HG03196 (cell line): Measurements from ENCODE around the gene SLC22A3.
"Not testable (repeated sequence)": the region's sequence is repeated elsewhere in the genome, so short reads cannot be mapped to it uniquely, and the experiment has no call there.

Experiments used
- ATAC-seq: cut with Tn5 transposase; IDR thresholded peaks from one replicate; pipeline ENCODE4 v1.9.1; 2021; ENCODE audit not compliant: unreplicated experiment

SLC22A3 gene

DNA sequence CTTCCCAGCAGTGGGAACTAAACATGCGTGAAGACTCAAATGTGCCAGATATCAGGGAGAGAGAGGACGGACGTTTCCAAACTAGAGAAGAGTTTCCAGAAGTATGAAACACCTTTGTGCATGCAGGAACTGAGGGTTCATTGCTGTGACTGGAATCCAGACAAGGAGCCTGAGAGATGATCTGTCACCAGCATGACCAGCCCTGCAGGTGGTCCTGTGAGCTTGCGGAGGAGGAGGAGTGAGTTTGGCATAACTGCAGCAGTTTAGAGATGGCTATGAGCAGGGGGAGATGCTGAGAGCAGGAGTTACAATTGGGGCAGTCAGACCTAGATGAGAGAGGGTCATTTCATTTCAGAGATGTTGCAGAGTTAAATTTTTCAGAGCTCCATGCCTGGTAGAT is 89.6 kb downstream of the SLC22A3 start:
- no peak for ATAC-seq

DNA sequence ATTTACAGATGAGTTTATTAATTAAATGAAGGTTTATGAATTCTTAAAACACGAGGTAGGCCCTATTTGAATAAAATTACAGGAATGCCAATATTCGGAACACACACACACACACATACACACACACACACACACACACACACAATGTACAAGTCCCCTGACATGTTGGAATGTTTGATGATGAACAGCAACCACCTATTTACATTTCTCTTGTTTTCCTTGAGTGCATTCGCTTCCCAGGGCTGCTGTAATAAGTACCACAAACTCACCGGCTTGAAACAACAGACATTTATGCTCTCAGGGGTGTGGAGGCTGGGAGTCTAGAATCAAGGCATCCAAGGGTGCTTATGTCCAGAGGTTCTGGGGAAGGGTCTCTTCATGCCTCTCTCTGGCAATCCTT is 90.3 kb downstream of the SLC22A3 start:
- no peak for ATAC-seq

DNA sequence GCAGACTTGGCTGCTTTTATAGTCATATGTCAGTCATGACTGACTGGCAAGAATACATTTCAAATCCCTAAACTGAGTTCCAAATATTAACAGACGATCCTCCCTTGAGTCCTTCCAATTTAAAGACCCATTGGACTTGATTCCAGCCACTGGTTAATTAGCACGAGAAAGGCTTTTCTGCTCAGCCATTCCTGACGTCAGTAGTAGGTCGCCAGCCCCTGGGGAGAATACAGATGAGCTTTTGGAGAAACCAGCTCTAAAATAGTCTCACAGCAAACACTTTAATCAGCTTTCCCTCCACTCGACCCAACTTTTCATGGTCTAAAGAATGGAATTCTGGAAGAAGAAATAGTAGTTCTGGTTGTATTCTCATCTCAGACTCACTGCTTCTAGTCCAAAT is 91.6 kb downstream of the SLC22A3 start:
- no peak for ATAC-seq

DNA sequence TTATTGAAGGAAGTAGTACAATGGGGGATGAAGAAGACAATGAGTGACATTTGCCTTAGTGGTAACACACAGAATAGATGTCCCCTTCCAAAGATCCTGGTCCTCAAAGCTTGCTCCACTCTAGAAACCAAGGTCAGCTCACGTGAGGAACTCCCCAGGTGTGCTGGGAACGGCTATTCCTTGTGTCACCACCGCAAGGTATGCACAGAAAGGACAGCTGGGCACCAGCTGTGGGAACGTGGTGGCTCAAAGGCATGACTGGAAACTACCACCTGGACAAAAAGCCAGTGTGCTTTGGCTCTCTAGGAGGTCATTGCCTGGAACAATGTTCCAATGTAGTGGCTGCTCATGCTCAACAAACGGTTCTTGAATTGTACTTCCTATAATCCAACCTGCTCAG is 94.0 kb downstream of the SLC22A3 start:
- ATAC-seq: no peak

DNA sequence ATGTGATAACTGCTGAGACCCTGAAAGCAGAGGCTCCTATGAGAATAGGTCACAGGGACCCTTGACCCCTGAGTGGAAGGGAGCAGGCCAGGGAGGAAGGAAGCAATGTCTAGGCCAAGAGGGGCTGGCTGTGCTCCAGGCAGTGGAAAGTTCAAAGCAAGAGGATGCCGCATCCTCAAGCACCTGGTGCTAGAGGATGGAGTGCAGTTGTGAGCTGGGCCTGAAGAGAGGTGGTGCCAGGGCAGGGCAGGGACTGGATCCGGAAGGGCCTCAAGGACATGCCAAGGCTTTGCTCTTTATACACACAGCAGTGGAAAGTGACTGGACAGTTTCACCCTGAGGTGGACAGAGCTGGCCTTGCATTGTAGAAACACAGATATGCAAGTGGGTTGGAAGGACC is 97.0 kb downstream of the SLC22A3 start:
- no peak for ATAC-seq

DNA sequence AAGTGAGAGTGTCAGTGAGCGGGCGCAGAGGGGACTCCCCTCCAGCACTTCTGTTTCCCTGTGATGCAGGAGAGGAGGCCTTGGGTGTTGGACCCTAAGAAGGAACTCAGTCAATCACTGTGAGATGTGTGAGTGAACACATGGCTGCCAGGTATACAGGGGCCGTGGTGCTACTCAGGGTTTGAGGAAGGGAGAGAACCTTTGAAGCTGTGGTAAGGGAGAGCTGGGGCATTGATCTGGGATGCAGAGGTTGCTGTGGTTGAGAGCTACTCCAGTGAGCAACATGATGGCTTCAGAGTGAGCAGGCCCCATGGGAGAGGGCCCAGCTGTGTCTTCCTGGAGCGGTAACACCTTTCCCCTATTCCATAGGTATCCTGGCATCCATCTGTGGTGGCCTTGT is 99.2 kb downstream of the SLC22A3 start:
- ATAC-seq: no peak

DNA sequence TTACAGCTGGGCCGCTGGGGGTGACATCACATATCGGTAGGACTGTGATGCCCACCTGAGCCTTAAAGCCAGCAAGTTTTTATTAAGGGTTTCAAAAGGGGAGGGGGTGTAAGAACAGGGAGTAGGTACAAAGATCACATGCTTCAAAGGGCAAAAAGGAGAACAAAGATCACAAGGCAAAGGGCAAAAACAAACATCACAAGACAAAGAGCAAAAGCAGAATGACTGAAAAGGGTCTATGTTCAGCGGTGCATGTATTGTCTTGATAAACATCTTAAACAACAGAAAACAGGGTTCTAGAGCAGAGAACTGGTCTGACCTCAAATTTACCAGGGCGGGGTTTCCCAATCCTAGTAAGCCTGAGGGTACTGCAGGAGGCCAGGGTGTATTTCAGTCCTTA is 101.6 kb downstream of the SLC22A3 start:
- ATAC-seq: not testable (repeated sequence)

DNA sequence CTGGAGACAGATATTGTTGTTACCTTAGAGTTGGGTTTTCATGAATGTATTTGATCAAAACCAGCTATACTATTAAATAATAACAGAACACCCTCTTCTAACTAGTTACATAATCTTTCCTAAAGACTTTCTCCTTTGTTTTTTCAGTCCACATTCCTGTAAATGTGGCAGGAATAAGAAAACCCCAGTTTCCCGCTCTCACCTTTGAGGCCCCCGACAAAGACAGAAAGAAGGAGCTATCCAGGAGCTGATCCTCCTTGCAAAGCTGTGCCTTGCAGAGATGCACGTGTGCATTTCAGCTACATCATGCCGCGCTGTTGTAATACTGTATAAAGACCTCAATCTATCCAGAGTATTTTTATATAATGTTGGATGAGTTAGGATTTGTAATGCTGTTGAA is 102.7 kb downstream of the SLC22A3 start:
- ATAC-seq: no peak

DNA sequence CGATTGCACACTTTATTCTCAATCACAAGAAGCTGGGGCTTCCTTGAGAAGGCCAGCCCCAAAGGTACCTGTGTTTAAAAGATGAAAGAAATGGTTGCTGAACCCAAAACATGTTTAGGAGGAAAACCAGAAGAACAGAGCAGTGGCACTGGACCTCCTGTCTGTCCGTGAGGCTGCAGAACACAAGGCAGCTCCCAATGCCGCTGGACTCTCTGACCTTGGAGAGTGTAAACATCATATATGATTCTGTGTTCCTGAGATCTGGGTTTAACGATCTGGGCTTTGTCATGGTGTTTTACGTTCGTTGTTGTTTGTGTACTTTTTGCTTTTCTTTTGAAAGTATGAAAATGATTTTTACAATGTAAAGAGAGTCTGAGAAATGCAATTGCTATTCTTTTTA is 106.1 kb downstream of the SLC22A3 start:
- no peak for ATAC-seq

DNA sequence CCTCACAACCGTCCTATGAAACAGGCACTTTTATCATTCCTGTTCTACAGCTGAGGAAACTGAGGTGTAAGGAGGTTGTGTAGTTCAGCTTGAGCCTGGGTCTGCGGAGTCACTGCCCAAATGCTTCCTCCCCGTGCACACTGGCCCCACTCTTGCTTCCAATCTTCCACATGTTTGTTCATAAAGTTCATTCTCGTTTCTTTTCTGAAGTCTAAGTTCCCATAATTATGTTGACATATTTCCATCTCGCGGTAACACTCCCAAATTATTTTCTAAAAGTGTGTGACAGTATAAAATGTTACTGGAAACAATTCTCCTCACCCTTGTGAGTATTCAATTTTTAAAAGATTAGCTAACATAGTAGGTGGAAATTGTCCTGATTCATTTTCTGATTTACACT is 106.9 kb downstream of the SLC22A3 start:
- no peak for ATAC-seq

DNA sequence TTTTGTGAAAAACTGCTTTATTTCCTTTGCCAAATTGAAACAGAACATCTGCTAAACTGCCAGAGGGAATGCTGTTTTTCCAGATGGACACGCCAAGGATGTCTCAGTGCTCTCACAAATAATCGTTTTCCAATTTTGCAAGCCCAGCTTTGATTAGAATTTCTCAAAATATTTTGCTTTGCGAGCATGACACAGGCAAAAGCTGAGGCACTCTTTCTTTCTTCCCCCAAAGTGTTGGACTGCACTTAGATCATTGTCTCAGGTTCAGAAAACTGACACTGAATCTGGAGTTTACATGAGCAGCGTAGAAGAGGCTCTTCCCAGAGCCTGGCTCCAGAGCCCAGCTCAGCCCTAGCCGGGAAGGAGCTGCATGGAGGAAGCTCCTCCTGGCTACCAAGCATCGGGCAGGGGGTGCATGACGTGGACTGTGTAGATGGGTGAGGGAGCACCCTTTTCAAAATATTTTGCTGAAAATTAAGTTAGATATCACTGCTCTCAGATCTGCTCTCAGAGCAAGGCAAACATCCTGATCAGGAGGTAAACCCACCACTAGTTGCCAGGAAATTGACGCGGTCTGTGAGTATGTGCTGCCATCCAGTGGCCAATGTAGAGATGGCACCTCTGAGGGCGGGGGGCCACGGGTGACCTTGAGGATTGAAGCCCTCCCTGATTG is 107.5 kb downstream of the SLC22A3 start:
- peak; percentile 67 for ATAC-seq

DNA sequence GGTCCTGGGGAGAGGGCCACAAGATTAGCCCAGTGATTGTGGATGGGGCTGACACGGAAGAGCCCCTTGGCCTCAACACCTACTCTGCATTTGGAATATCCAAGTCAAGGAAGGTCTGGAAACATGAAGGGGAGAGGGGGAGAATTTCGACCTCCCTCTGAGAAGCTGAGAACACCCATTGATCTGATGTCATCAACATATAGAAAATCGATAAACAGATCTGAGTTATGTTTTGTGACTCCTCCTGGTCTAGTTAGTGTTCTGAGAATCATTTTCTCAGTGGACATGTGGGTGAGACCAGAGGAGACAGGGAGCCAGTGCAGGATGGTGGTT is 108.0 kb downstream of the SLC22A3 start:
- ATAC-seq: no peak

DNA sequence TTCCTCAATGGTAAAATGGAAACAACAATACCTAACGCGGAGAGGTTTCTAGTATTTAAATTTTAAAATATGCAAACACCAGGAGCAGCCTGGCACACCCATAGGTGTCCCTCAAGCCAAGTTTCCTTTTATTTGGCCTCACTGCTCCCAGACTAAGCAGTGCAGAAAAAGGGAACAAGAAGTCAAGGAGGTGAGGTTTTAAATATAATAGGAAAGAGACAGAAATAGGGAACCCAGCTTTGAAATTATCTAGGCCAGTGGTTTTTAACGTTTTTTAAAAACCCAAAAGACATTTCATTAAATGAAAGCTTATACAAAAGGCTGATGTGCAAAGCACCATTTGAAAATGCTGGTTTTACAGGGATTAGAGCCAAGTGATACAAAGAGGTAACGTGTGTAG is 109.6 kb downstream of the SLC22A3 start:
- ATAC-seq: no peak

DNA sequence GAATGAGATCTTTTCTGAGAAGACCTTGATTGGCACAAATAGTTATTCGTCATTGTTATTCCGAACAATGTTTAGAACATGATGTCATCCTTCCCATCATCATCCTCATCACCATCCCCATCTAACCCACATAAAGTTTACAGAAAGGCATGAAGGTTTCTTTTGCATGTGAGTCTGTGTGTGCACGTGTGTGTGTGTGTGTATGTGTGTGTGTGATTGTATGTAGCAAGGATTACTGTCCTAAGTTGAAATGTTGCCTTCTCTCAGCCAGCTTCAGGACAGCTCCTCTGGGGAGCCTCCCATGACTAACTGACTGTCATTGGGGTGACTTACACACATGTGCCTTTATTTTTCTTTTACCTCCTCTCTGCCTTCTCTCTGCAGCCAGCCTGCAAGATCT is 113.5 kb downstream of the SLC22A3 start:
- no peak for ATAC-seq

DNA sequence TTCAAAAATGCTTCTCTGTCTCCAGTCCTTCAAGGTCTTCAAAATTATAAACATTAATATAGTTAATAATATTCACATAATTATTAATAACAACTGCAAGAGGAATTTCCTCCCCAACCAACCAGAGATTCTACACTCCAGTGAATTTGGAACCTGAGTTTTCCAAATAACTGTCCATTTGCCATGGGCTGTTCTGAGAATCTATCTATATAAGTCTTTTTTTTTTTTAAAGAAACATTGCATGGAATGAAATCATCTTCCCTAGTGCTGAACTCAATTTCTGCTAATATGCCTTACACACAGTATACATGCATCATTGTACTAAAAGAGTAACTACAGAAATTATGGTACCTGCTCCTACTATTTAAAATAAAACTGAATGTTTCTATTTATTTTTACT is 113.9 kb downstream of the SLC22A3 start:
- ATAC-seq: peak; percentile 11

DNA sequence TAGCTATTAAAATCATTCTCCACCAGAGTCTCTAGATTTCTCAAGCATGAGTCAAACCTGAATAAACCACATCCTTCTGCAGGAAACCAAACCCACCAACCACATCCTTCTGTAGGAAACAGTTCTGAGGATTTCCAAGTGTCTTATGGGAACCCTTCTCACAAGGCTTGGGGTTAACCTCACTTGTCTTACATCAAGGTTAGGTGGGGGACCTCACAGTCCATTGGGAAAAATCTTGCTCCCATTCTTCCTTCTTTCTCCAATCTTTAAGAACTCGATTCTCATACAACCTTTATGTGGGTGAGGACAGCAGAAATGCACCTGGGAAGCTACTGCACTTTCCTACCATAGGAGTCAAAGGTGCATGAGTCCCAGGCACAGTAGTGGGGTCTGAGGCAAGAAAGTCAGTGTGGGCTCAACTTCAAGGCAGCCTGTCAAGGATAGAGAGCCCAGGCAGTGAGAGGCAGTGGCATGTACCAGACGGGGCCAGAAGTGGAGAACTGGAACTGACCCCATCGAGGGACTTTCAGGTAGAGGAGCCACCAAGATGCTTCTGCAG is 114.5 kb downstream of the SLC22A3 start:
- ATAC-seq: peak; percentile 97

DNA sequence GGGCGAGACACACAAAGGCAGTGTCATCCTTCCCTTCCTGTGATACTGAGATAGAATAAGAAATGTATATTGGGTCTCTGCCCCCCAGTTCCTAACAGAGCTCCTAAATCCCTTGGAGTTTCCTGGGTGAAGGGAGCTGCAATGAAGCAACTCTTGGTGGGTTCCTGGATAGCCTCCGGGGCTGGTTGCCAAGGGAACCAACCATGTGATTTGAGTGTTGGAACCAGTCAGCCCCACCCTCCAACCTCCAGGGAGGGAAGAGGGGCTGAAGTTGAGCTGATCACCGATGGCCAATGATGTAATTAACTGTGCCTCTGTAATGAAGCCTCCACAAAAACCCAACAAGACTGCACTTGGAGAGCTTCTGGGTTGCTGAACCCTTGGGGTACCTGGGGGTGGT is 116.6 kb downstream of the SLC22A3 start:
- ATAC-seq: no peak

DNA sequence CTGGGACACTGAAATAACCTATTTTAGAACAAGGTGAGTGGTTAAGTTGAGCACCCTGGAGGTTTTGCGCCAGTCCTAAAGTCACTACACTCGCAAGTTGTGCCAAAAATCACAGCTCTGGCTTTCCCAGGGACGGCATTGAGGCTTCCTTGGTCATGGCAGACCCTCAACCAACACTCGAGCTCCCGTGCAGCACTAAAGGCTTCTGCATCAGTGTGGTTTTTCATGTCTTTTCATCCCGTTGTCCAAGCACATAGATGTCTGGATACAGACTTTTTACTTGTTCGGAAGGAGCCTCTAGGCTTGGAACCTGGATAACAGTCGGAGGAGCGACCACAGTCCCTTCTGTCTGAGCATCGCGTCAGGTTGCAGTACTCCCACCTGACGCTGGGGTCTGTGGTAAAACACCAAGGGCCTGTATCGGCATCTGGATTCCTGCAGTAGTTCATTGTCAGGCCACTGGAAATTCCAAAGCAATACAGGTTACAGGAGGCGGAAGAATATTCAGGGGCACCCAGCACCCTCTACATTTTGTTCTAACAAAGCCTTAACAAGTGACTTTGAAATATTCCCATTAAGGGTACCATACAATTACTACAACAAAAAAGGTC is 119.2 kb downstream of the SLC22A3 start:
- ATAC-seq: not testable (repeated sequence)

DNA sequence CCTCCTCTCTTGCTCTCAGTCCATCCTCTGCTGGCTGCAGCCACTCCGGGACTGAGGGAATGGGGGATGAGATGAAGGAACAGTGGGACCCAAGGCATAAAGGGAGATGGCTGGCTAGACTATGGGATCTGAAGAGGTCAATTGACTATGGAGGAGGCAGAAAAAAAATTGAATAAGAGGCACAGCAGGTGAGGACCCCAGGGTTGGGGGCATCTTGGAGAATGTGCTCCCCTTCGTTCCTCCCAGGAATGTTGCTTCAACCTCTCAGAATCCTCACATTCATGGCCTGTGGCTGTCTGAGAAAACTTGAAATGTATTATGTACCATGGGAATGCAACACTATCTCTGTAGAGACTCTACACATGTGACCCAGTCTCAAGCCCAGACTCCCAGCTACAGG is 121.0 kb downstream of the SLC22A3 start:
- no peak for ATAC-seq

DNA sequence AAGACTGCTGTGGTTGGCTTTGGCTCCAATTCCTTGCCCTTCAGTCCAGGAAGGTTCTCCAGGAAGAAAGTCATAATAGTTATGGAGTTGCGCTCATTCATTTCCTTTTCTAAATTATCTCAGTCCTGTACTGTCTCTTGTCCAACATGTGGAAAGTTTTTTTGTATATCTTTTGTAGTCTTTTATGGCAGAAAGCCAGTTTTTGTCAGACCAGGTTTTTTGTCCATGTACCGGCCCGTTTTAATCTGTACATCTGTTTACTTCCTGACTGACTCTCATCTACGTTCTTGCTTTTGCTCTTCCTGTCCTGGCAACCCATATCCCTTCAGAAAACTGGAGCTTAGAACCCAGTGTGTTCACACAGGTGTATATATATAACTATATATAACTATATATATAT is 127.9 kb downstream of the SLC22A3 start:
- not testable (repeated sequence) for ATAC-seq

DNA sequence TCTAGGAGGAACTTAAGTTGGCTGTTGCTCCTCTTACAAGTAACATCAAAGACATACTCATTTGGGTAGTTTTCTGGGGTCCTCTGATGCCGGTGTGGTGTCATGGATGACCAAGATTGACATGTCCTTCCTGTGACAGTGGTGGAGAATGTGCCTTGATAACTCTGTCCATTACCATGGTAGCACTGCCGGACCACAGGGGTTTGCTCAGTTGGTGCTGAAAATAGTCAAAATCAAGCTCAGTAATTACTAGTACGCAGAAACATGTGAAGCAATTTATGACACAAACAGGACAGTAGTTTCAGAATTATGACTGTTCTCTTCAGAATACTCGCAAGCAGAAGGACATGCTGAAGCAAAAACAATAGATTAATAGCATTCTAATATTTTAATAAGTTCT is 128.9 kb downstream of the SLC22A3 start:
- not testable (repeated sequence) for ATAC-seq

DNA sequence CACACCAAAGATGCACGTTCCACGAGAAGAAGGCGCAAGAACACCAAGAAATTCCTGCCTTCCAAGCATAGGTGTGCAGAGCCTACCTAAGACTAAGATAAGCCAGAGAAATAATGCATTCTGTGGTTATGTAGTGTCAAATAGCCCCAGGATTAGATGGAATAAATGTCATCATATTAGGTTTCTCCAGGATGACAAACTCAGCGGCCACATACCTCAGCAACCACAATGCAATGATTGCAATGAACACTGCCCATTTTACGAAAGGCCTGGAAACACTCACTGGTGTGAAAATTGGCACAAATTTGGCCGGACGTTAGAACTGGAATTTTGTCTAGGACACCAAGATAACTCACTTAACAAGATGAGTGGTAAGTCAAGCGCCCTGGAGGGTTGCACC is 129.7 kb downstream of the SLC22A3 start:
- ATAC-seq: no peak

DNA sequence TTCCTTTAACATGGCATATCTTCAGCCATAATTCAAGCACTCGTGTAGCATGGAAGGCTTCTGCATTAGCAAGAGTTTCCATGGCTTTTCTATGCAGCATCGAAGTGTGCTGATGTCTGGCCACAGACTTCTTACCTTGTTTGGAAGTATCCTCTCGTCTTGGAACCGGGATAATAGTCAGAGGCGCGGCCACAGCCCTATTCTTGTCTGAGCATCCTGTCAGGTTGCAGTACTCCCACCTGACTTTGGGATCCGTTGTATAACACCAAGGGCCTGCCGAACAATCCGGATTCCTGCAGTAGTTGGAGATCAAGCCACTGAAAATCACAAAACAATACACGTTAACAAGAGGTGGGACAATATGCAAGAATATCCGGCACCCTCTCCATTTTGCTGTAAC is 138.9 kb downstream of the SLC22A3 start:
- no peak for ATAC-seq
